NCI-H146 treated with DMSO at 0.1 percent for 48 hours (cell line): ENCODE data around the gene FAM204A.

Experiments used
- DNase-seq: peaks from one replicate; lab custom pipeline; 2025; ENCODE audit not compliant: unreplicated experiment; lab: John Stamatoyannopoulos, UW

FAM204A gene

GRCh38 chr10:118251791-118252190 is 90.3 kb downstream of the FAM204A start:
- no peak for DNase-seq

DNA sequence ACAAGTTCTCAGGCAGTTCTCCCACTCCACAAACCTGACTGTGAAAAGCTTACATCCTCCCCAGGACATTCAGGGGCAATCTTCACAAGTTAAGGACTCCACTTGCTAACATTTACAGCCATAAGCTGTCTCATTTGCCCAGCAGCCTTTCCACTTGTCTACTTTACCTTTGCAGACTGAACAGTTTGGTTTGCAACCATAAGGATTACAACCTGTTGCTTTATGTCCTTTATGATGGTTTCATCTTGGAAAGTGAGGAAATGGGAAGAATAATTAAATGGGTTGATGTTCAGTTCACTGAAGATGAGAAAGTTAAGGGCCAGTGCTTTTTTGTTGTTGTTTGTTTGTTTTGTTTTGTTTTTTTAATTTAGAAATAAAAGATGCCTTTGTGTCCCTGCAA is 92.4 kb downstream of the FAM204A start:
- DNase-seq, result no peak
